ENCODE data around the gene LAMA1. TPM values are rescaled to one million over a fixed set of nuclear protein-coding genes. Genes with fewer than 3 reads are reported as not detected.

LAMA1 gene
- total and polyA plus RNA-seq, 7 experiments from 2014 or later = not detected

GRCh38 chr18:6983366-6983765 is 134.2 kb downstream of the LAMA1 start:
- Mint-ChIP-seq H3K4me3 (no peak overlapping the region), H3K4me1 (no peaks in the 10 kb centered on the region), H3K36me3 (peaks cover 0 to 5% (median 0%) of the 10 kb centered on the region in 5 donors), H3K27ac (no peak overlapping the region), H3K9me3 (peaks cover 0 to 4% (median 0%) of the 10 kb centered on the region in 11 donors), H3K27me3 (no peaks in the 10 kb centered on the region)
- ATAC-seq (no peak), DNase-seq (no peak)
- POLR2A ChIA-PET = no interaction called here
- H3K9me3 ChIP-seq (ENCODE audit: control insufficient read depth in 2 of 3, low read length in 3 of 3) = no peaks in the 10 kb centered on the region
- CTCF ChIA-PET = no interaction called here
- intact Hi-C loops (cut with micrococcal nuclease) = no loop called here
- H3K27me3 ChIP-seq (ENCODE audit: control insufficient read depth in 2 of 2, insufficient read depth in 2 of 2, low read length in 2 of 2) = no peaks in the 10 kb centered on the region
- no peak overlapping the region for H3K4me3 ChIP-seq (ENCODE audit: low read length)
- H3K27ac ChIP-seq (ENCODE audit: low read depth, low read length) = no peak overlapping the region
- H3K36me3 ChIP-seq (ENCODE audit: control insufficient read depth in 2 of 3, insufficient read depth in 3 of 3, low read length in 3 of 3) = no peaks in the 10 kb centered on the region
- H3K4me1 ChIP-seq (ENCODE audit: control insufficient read depth in 2 of 2, insufficient read depth in 2 of 2, low read length in 2 of 2) = no peaks in the 10 kb centered on the region

GRCh38 chr18:6982398-6982797 is 135.2 kb downstream of the LAMA1 start:
- Mint-ChIP-seq H3K4me1 (no peaks in the 10 kb centered on the region), H3K36me3 (peaks cover 0 to 5% (median 0%) of the 10 kb centered on the region in 5 donors), H3K27ac (no peak overlapping the region), H3K4me3 (no peak overlapping the region), H3K9me3 (peaks cover 0 to 8% (median 0%) of the 10 kb centered on the region in 11 donors), H3K27me3 (no peaks in the 10 kb centered on the region)
- Histone ChIP-seq H3K4me3 (ENCODE audit: low read length) (no peak overlapping the region), H3K27ac (ENCODE audit: low read depth, low read length) (no peak overlapping the region), H3K9me3 (ENCODE audit: control insufficient read depth in 2 of 3, low read length in 3 of 3) (no peaks in the 10 kb centered on the region), H3K27me3 (ENCODE audit: control insufficient read depth in 2 of 2, insufficient read depth in 2 of 2, low read length in 2 of 2) (no peaks in the 10 kb centered on the region), H3K36me3 (ENCODE audit: control insufficient read depth in 2 of 3, insufficient read depth in 3 of 3, low read length in 3 of 3) (no peaks in the 10 kb centered on the region), H3K4me1 (ENCODE audit: control insufficient read depth in 2 of 2, insufficient read depth in 2 of 2, low read length in 2 of 2) (no peaks in the 10 kb centered on the region)
- intact Hi-C loops (cut with micrococcal nuclease) = no loop called here
- CTCF ChIA-PET = no interaction called here
- POLR2A ChIA-PET = no interaction called here
- DNase-seq = no peak
- ATAC-seq = no peak

- Mint-ChIP-seq H3K9me3 (peaks cover 0 to 8% (median 0%) of the 10 kb centered on the region in 11 donors), H3K27me3 (no peaks in the 10 kb centered on the region), H3K27ac (no peak overlapping the region), H3K36me3 (peaks cover 0 to 5% (median 0%) of the 10 kb centered on the region in 5 donors), H3K4me1 (no peaks in the 10 kb centered on the region), H3K4me3 (no peak overlapping the region)
- CTCF ChIA-PET = no interaction called here
- H3K27ac ChIP-seq (ENCODE audit: low read depth, low read length) = no peak overlapping the region
- H3K36me3 ChIP-seq (ENCODE audit: control insufficient read depth in 2 of 3, insufficient read depth in 3 of 3, low read length in 3 of 3) = no peaks in the 10 kb centered on the region
- no peaks in the 10 kb centered on the region for H3K9me3 ChIP-seq (ENCODE audit: control insufficient read depth in 2 of 3, low read length in 3 of 3)
- no peak for DNase-seq
- POLR2A ChIA-PET = no interaction called here
- H3K4me1 ChIP-seq (ENCODE audit: control insufficient read depth in 2 of 2, insufficient read depth in 2 of 2, low read length in 2 of 2) = no peaks in the 10 kb centered on the region
- intact Hi-C loops (cut with micrococcal nuclease) = no loop called here
- no peak overlapping the region for H3K4me3 ChIP-seq (ENCODE audit: low read length)
- H3K27me3 ChIP-seq (ENCODE audit: control insufficient read depth in 2 of 2, insufficient read depth in 2 of 2, low read length in 2 of 2) = no peaks in the 10 kb centered on the region
- ATAC-seq = no peak
Observed at GRCh38 chr18:6980363-6980762, 137.2 kb downstream of the LAMA1 start.

DNA sequence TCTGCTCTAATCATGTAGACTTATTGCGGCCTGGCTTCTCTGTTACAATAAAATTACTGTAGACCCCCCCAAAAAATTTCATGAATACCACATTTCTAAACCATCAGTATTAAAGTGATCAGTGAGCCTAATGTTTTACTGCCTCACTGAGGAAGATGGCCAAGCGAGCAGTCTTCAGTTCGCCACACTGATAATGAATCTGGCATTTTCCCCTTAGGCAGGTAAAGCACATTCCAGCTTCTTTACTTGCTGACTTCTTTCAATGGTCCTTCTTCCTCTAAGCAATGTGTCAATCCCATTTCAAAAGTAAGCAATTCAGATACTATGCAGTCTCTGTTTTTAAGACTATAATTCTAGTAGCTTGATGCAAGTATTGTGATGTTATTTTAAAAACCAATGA is 137.6 kb downstream of the LAMA1 start:
- H3K9me3 ChIP-seq (ENCODE audit: control insufficient read depth in 2 of 3, low read length in 3 of 3) = no peaks in the 10 kb centered on the region
- POLR2A ChIA-PET = no interaction called here
- CTCF ChIA-PET = no interaction called here
- H3K27ac ChIP-seq (ENCODE audit: low read depth, low read length) = no peak overlapping the region
- no peak overlapping the region for H3K4me3 ChIP-seq (ENCODE audit: low read length)
- intact Hi-C loops (cut with micrococcal nuclease) = no loop called here
- Mint-ChIP-seq H3K27ac (no peak overlapping the region), H3K27me3 (no peaks in the 10 kb centered on the region), H3K4me3 (no peak overlapping the region), H3K4me1 (no peaks in the 10 kb centered on the region), H3K9me3 (peaks cover 0 to 8% (median 0%) of the 10 kb centered on the region in 11 donors), H3K36me3 (peaks cover 0 to 5% (median 0%) of the 10 kb centered on the region in 5 donors)
- H3K27me3 ChIP-seq (ENCODE audit: control insufficient read depth in 2 of 2, insufficient read depth in 2 of 2, low read length in 2 of 2) = no peaks in the 10 kb centered on the region
- no peak for ATAC-seq
- no peaks in the 10 kb centered on the region for H3K36me3 ChIP-seq (ENCODE audit: control insufficient read depth in 2 of 3, insufficient read depth in 3 of 3, low read length in 3 of 3)
- no peaks in the 10 kb centered on the region for H3K4me1 ChIP-seq (ENCODE audit: control insufficient read depth in 2 of 2, insufficient read depth in 2 of 2, low read length in 2 of 2)
- DNase-seq = no peak

- no peaks in the 10 kb centered on the region for H3K9me3 ChIP-seq (ENCODE audit: control insufficient read depth in 2 of 3, low read length in 3 of 3)
- H3K27ac ChIP-seq (ENCODE audit: low read depth, low read length) = no peak overlapping the region
- H3K9me3 Mint-ChIP-seq = peaks cover 0 to 8% (median 0%) of the 10 kb centered on the region in 11 donors
- intact Hi-C loops (cut with micrococcal nuclease) = no loop called here
- ATAC-seq (no peak), DNase-seq (no peak)
- ChIA-PET CTCF (no interaction called here), POLR2A (no interaction called here)
- H3K4me1 ChIP-seq (ENCODE audit: control insufficient read depth in 2 of 2, insufficient read depth in 2 of 2, low read length in 2 of 2) = no peaks in the 10 kb centered on the region
- no peak overlapping the region for H3K4me3 Mint-ChIP-seq
- H3K27me3 ChIP-seq (ENCODE audit: control insufficient read depth in 2 of 2, insufficient read depth in 2 of 2, low read length in 2 of 2) = no peaks in the 10 kb centered on the region
- H3K27me3 Mint-ChIP-seq = no peaks in the 10 kb centered on the region
- no peaks in the 10 kb centered on the region for H3K4me1 Mint-ChIP-seq
- no peak overlapping the region for H3K27ac Mint-ChIP-seq
- no peaks in the 10 kb centered on the region for H3K36me3 ChIP-seq (ENCODE audit: control insufficient read depth in 2 of 3, insufficient read depth in 3 of 3, low read length in 3 of 3)
- H3K36me3 Mint-ChIP-seq = peaks cover 0 to 5% (median 0%) of the 10 kb centered on the region in 5 donors
- H3K4me3 ChIP-seq (ENCODE audit: low read length) = no peak overlapping the region
Observed at GRCh38 chr18:6976935-6977334, 140.7 kb downstream of the LAMA1 start.

- POLR2A ChIA-PET = no interaction called here
- no peak overlapping the region for H3K4me3 ChIP-seq (ENCODE audit: low read length)
- no peak for DNase-seq
- no peak overlapping the region for H3K27ac Mint-ChIP-seq
- H3K9me3 Mint-ChIP-seq = peaks cover 0 to 8% (median 0%) of the 10 kb centered on the region in 11 donors
- H3K36me3 ChIP-seq (ENCODE audit: control insufficient read depth in 2 of 3, insufficient read depth in 3 of 3, low read length in 3 of 3) = no peaks in the 10 kb centered on the region
- CTCF ChIA-PET = no interaction called here
- no peak for ATAC-seq
- H3K4me3 Mint-ChIP-seq = no peak overlapping the region
- H3K27me3 ChIP-seq (ENCODE audit: control insufficient read depth in 2 of 2, insufficient read depth in 2 of 2, low read length in 2 of 2) = no peaks in the 10 kb centered on the region
- intact Hi-C loops (cut with micrococcal nuclease) = no loop called here
- H3K27ac ChIP-seq (ENCODE audit: low read depth, low read length) = no peak overlapping the region
- peaks cover 0 to 3% (median 0%) of the 10 kb centered on the region in 5 donors for H3K36me3 Mint-ChIP-seq
- no peaks in the 10 kb centered on the region for H3K27me3 Mint-ChIP-seq
- no peaks in the 10 kb centered on the region for H3K4me1 Mint-ChIP-seq
- H3K4me1 ChIP-seq (ENCODE audit: control insufficient read depth in 2 of 2, insufficient read depth in 2 of 2, low read length in 2 of 2) = no peaks in the 10 kb centered on the region
- no peaks in the 10 kb centered on the region for H3K9me3 ChIP-seq (ENCODE audit: control insufficient read depth in 2 of 3, low read length in 3 of 3)
Observed at GRCh38 chr18:6975084-6975483, 142.5 kb downstream of the LAMA1 start.

DNA sequence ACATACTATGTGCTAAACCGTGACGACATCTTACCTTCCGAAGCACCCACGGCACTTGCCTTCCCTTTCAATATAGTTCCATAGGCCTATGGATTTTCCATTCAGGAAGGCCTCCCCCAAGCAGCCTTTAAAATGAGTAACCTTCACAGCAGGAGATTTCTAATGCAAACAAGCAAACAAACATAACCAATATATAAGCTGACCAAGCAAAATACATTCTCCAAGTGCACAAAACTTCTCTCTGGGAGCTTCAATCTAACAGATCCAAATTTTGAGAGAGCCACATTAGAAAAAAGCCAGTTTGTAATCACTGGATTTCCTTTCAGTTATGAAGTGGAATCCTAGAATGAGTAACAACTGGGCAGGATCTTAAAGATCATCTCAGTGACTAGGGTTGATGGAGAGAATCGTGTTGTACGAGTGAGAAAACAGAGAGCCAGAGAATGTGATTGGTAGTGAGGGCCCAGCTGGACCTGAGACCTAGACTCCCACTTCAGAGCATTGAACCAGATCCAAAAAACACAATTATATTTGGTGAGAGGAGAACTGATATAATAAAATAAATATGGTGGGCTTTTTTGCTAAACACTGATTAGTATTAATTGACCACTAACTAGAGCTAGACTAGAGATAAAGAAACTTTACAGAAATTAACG is 145.6 kb downstream of the LAMA1 start:
- no peaks in the 10 kb centered on the region for H3K36me3 Mint-ChIP-seq
- POLR2A ChIA-PET = no interaction called here
- intact Hi-C loops (cut with micrococcal nuclease) = no loop called here

More for the DNA sequence above, 145.6 kb downstream of the LAMA1 start:
- DNase-seq = no peak
- no peak for ATAC-seq
- Mint-ChIP-seq H3K9me3 (peaks cover 0 to 5% (median 0%) of the 10 kb centered on the region in 11 donors), H3K27ac (no peak overlapping the region), H3K4me1 (no peaks in the 10 kb centered on the region), H3K4me3 (no peak overlapping the region), H3K27me3 (no peaks in the 10 kb centered on the region)
- H3K4me1 ChIP-seq (ENCODE audit: control insufficient read depth in 2 of 2, insufficient read depth in 2 of 2, low read length in 2 of 2) = no peaks in the 10 kb centered on the region
- H3K4me3 ChIP-seq (ENCODE audit: low read length) = no peak overlapping the region
- no peaks in the 10 kb centered on the region for H3K27me3 ChIP-seq (ENCODE audit: control insufficient read depth in 2 of 2, insufficient read depth in 2 of 2, low read length in 2 of 2)
- H3K36me3 ChIP-seq (ENCODE audit: control insufficient read depth in 2 of 3, insufficient read depth in 3 of 3, low read length in 3 of 3) = no peaks in the 10 kb centered on the region
- no peak overlapping the region for H3K27ac ChIP-seq (ENCODE audit: low read depth, low read length)
- H3K9me3 ChIP-seq (ENCODE audit: control insufficient read depth in 2 of 3, low read length in 3 of 3) = no peaks in the 10 kb centered on the region
- CTCF ChIA-PET = no interaction called here

All from naive thymus-derived CD4-positive, alpha-beta T cell (primary cell).